Activated CD4-positive, alpha-beta T cell treated with anti-CD3 and anti-CD28 coated beads for 48 hours (primary cell): Measurements from ENCODE around the gene IL18RAP.
A peak's percentile ranks its signal among the peaks of the same experiment; 100 is the strongest.

Source experiments
- DNase-seq: peaks from one replicate; pipeline ENCODE4 v3.0.0-alpha.2; 2020

The IL18RAP gene

DNA sequence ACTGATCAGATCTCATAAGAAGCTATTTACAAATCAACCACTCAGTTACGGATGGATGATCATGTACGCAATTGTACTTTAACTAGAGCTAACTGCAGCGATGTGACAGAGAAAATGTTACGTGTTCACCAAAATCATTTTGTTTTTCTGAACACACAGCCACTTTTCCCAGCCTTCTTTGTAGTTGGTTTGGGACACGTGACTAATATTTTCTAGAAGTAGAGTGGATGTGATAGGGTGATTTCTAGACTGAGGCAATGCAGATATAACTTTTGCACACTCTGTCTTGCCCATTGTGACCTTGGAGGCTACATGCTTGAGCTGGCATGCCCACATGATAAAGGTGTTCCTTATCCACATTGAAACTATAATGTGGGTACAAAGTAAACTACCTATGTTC, 40.2 kb downstream of the IL18RAP start:
- DNase-seq = no peak

DNA sequence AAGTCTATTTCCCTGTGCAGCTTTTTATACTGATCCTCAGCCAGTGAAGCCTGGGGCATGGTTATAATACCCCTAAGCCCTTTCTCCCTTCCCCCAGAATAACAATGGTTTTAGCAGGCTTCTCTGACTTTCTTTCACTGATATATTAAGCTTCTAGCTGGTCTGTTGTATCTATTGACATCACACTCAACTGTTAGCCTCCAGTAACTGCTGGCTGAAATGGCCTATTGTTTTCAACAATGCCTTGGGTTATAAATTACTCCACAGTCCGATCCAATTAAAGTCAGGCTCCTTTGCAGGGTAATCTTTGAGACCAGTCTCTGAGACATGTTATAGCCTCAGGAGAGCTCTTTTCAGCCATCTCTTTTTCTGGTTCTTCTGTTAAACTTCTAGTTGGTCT, 47.2 kb downstream of the IL18RAP start:
- DNase-seq = no peak

GRCh38 chr2:102473020-102473419, 50.1 kb downstream of the IL18RAP start, which contains the start of gene SLC9A4:
Gene SLC9A4 (plus strand): TSS chr2:102473226. CDS start chr2:102473760, 534 bp downstream.
- DNase-seq = peak; percentile 73

- no peak for DNase-seq
These were observed 50.7 kb downstream of the IL18RAP start for GRCh38 chr2:102473631-102474030.

- DNase-seq = no peak
These were observed 51.8 kb downstream of the IL18RAP start for GRCh38 chr2:102474785-102475184.

- no peak for DNase-seq
These were observed 55.9 kb downstream of the IL18RAP start for GRCh38 chr2:102478686-102479470.

GRCh38 chr2:102480285-102481195, 57.6 kb downstream of the IL18RAP start:
- DNase-seq = no peak

DNA sequence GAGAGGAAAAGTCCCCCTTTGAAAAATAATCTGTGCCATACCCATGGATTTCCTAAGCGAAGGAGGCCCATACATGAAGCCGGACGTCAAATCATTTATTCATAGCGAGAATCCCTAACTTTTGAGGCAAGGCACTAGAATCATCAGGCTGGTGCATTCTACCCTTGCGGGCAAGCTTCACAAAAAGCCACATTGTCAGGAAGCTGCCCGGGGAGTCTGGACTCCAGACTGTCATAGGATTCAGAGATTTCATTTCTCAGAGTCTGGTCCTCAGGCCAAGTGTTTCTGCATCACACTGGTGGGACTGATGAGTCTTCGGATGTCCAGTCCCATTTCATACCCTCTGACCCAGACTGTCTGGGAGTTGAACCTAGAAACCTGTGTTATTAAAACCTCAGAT, 59.0 kb downstream of the IL18RAP start:
- DNase-seq = no peak

DNA sequence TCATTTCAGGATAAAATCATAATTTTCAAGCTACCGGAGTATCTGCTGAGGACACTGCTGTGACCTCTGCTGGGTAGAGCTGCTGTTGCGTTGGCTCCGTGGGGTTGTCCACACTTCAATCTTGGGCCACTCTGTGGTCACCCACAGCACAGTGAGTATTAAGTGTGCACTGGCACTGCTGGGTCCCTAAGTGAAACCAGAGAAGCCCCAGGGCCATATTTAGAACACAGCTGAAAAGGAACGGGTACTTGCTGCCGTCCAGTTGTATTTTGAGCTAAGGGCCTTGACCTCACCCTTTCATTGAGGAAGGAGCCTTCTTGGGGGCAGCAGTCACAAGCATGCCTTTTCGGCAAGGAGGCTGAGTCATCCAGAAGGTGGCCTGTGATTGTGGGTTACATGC, 60.1 kb downstream of the IL18RAP start:
- DNase-seq = no peak

- no peak for DNase-seq
These were observed 61.5 kb downstream of the IL18RAP start for GRCh38 chr2:102484310-102485061.

DNA sequence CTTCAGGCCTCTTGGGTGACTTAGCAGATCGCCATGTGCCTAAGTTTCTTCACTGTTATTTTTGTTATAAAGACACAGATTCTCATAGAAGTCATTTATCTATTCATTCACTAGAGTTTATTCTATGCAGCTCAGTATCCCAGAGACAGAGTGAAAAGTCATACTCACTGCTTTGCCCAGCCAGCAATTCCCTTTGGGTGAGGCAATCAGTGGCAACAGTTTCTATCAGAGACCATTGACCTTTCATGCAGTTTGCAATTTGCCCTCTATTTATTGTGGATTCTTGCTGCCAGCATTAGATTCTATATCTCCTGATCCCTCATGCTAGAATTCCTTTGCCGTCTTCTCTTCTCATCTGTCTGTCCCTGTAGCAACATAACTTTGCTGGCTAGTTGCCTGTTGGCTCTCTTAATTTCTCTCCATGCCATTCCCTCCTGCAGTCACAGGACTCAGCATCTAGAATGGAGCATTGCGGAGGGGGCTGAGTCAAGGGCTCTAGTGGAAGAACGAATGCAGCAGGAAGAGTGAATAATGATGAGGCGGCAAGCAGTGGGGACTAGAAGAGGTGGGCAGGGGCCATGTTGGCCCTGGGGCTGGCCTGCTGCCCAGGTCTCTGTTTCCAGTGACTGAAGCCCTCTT, 62.3 kb downstream of the IL18RAP start:
- DNase-seq = no peak

- no peak for DNase-seq
These were observed 64.2 kb downstream of the IL18RAP start for GRCh38 chr2:102486941-102487702.

DNA sequence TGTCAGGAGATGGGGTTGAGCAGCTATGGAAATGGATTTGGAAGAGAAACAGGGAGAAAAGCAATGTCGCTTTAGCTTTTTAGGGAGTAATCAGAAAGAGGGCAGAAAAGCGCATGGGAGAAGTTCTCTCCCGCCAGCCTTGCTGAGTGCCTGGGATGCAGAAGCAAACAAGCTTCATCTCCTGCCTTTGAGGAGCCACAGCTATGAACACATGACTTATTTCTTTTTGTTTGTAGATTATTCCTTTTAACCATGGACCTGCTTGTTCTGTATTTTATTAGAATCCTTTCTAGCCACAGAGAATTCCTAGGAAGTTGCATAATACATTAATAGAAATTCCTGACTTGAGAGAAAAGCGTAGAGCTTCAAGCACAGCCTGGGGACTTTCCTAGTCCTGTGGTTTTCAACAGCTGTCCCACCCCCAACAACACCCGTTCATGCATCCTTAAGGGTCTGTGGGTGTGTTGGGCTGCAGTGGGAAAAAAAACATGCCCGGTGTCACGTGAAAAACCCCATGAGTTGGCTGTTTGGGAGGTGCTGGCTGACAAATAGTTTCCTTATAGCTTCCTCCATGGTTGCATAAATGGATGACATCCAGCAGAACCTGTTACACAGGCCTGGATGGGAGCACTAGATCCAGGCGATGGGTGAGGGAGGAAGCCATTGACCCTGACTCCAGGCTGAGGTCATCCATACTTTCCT, 65.0 kb downstream of the IL18RAP start:
- DNase-seq = no peak

DNA sequence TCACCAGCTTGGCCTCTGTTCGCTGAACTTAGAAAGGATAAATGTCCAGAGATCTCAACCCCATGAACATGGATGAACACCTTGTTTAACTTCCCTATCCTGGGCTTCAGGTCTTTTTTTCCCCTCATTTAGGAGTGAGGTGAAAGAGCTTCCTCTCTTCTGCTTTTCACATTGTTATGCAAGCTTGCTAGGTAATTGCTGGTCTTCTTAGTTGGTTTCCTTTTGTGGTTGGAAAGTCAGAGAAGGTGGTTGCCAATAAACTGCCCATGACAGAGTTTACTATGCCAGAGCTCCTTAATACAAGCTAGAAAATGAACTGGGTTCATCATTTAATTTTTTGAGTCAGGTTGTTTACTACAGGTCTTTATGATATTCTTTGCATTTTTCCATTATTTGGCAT, 66.7 kb downstream of the IL18RAP start:
- no peak for DNase-seq

GRCh38 chr2:102492006-102492405, 69.0 kb downstream of the IL18RAP start:
- no peak for DNase-seq

DNA sequence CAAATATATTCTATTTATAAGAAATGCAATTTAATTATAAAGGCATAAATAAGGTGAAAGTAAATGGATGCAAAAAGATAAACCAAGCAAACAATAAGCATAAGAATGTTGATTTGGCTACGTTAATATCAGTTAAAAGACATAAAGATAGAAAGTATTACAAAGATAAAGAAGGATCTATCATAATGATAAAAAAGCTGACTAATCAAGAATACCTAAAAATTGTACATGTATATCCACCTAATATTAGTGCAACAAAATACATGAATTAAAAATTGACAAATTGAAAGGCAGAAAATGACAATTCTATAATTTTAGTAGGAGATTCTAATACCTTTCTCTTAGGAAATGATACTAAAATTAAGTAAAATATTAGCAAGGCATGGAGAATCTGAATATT, 71.6 kb downstream of the IL18RAP start:
- no peak for DNase-seq

- no peak for DNase-seq
These were observed 75.5 kb downstream of the IL18RAP start for GRCh38 chr2:102498414-102498813.

GRCh38 chr2:102499558-102499957, 76.6 kb downstream of the IL18RAP start:
- DNase-seq = no peak
